MM.1S (cell line): ENCODE data around the gene NFYC.
"Not testable (repeated sequence)": the region's sequence is repeated elsewhere in the genome, so short reads cannot be mapped to it uniquely, and the experiment has no call there.

ENCODE experiments used
- DNase-seq: peaks from one replicate; pipeline ENCODE4 v3.0.0-alpha.2; 2015
- H2AFZ ChIP-seq: fragments of 300-600 bp; sonication (generic); 2 replicates; pipeline ENCODE4 v1.6.0; 2016; ENCODE audit warnings: antibody characterized with exemption, low read length
- H3F3A ChIP-seq: fragments of 300-600 bp; sonication (generic); 2 replicates; pipeline ENCODE4 v1.6.1; 2016; ENCODE audit warnings: mild to moderate bottlenecking, antibody characterized with exemption, low read length, moderate library complexity, mixed read lengths; ENCODE audit not compliant: insufficient read depth
- H3K27ac ChIP-seq: fragments of 300-600 bp; sonication (generic); 2 replicates; pipeline ENCODE4 v1.5.1; 2016; ENCODE audit warnings: mild to moderate bottlenecking, low read length
- H3K27me3 ChIP-seq: fragments of 300-600 bp; sonication (generic); replicated peaks from 2 replicates; pipeline ENCODE4 v1.6.0; 2016; ENCODE audit warnings: low read length; ENCODE audit not compliant: insufficient read depth
- H3K36me3 ChIP-seq: fragments of 300-600 bp; sonication (generic); replicated peaks from 2 replicates; pipeline ENCODE4 v1.6.1; 2016; ENCODE audit warnings: mild to moderate bottlenecking, low read length, mixed read lengths; ENCODE audit not compliant: insufficient read depth
- H3K4me1 ChIP-seq: fragments of 300-600 bp; sonication (generic); 2 replicates; pipeline ENCODE4 v1.6.1; 2016; ENCODE audit warnings: low read length, mixed read lengths
- H3K4me2 ChIP-seq: fragments of 300-600 bp; sonication (generic); 2 replicates; pipeline ENCODE4 v1.6.0; 2016; ENCODE audit warnings: low read depth, low read length
- H3K4me3 ChIP-seq: fragments of 300-600 bp; sonication (generic); 2 replicates; pipeline ENCODE4 v1.5.1; 2016; ENCODE audit warnings: low read length, mixed read lengths
- H3K79me2 ChIP-seq: fragments of 300-600 bp; sonication (generic); 2 replicates; pipeline ENCODE4 v1.6.1; 2016; ENCODE audit warnings: mixed run types, low read length, mixed read lengths
- H3K9ac ChIP-seq: fragments of 300-600 bp; sonication (generic); 2 replicates; pipeline ENCODE4 v1.6.1; 2016; ENCODE audit warnings: low read length, mixed read lengths
- H3K9me2 ChIP-seq: fragments of 300-600 bp; sonication (generic); replicated peaks from 2 replicates; pipeline ENCODE4 v1.6.1; 2016; ENCODE audit warnings: mild to moderate bottlenecking, low read length, mixed read lengths; ENCODE audit not compliant: insufficient read depth
- H3K9me3 ChIP-seq: fragments of 300-600 bp; sonication (generic); replicated peaks from 2 replicates; pipeline ENCODE4 v1.6.1; 2016; ENCODE audit warnings: mild to moderate bottlenecking, low read length, mixed read lengths; ENCODE audit not compliant: insufficient read depth
- H4K20me1 ChIP-seq: fragments of 300-600 bp; sonication (generic); 2 replicates; pipeline ENCODE4 v1.6.1; 2016; ENCODE audit warnings: mild to moderate bottlenecking, low read length, moderate library complexity, mixed read lengths; ENCODE audit not compliant: insufficient read depth
- EZH2 ChIP-seq: fragments of 300-600 bp; sonication (generic); optimal IDR thresholded peaks from 2 replicates; pipeline ENCODE3; 2017; ENCODE audit warnings: low read depth, mild to moderate bottlenecking, antibody characterized with exemption, low read length, mixed read lengths
- EZH2phosphoT487 ChIP-seq: fragments of 300-600 bp; sonication (generic); IDR thresholded peaks from 2 replicates; pipeline ENCODE4 v1.6.1; 2018; ENCODE audit warnings: antibody characterized with exemption, low read length
- TF ChIP-seq, protein P1 (sequence below): fragments of 300-600 bp; sonication (generic); IDR thresholded peaks from 2 replicates; pipeline ENCODE4 v1.5.1; 2016; ENCODE audit warnings: antibody characterized with exemption, low read length, mixed read lengths

The NFYC gene

DNA sequence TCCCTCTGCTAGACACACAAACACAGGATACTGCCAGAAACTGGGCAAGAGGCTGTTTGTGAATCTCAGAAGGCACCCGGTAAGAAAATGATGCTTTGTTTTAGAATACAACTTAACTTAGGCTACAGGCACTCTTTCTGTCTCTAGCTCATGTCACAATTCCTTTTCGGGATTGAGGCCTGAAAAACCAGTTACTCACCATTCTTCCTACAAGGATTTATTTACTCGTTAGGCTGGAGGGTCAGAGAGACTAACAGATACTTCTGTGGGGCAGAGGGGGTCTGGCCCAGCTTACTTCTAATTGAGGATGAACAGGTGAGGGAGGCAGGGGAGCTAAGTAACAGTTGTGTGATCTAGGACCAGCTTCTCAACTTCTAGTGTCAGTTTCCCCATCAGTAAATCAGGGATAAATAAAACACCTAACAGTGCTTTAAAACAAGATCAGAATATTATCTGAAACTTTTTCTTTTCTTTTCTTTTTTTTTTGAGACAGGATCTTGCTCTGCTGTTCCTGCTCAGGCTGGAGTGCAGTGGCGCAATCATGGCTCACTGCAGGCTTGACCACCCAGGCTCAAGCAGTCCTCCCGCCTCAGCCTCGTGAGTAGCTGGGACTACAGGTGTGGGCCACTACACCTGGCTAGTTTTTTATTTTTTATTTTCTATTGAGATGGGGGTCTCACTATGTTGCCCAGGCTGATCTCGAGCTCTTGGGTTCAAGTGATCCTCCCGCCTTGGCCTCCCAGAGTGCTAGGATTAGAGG is 31.9 kb downstream of the NFYC start:
- H3K4me2 ChIP-seq = no peak overlapping the region
- DNase-seq = no peak
- no peak for TF ChIP-seq EZH2phosphoT487
- TF ChIP-seq, protein P1, sequence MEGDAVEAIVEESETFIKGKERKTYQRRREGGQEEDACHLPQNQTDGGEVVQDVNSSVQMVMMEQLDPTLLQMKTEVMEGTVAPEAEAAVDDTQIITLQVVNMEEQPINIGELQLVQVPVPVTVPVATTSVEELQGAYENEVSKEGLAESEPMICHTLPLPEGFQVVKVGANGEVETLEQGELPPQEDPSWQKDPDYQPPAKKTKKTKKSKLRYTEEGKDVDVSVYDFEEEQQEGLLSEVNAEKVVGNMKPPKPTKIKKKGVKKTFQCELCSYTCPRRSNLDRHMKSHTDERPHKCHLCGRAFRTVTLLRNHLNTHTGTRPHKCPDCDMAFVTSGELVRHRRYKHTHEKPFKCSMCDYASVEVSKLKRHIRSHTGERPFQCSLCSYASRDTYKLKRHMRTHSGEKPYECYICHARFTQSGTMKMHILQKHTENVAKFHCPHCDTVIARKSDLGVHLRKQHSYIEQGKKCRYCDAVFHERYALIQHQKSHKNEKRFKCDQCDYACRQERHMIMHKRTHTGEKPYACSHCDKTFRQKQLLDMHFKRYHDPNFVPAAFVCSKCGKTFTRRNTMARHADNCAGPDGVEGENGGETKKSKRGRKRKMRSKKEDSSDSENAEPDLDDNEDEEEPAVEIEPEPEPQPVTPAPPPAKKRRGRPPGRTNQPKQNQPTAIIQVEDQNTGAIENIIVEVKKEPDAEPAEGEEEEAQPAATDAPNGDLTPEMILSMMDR = no peak
- no peak overlapping the region for H2AFZ ChIP-seq
- H3K9me2 ChIP-seq = no peaks in the 10 kb centered on the region
- no peaks in the 10 kb centered on the region for H3K9me3 ChIP-seq
- no peaks in the 10 kb centered on the region for H3K27me3 ChIP-seq
- no peak overlapping the region for H3K27ac ChIP-seq
- no peaks in the 10 kb centered on the region for H3F3A ChIP-seq
- no peaks in the 10 kb centered on the region; the same call in 1 of the 2 replicates for H4K20me1 ChIP-seq
- no peaks in the 10 kb centered on the region for H3K4me1 ChIP-seq
- H3K36me3 ChIP-seq = no peaks in the 10 kb centered on the region
- peaks cover 63% of the 10 kb centered on the region for H3K79me2 ChIP-seq
- no peak overlapping the region for H3K4me3 ChIP-seq
- H3K9ac ChIP-seq = no peak overlapping the region

DNA sequence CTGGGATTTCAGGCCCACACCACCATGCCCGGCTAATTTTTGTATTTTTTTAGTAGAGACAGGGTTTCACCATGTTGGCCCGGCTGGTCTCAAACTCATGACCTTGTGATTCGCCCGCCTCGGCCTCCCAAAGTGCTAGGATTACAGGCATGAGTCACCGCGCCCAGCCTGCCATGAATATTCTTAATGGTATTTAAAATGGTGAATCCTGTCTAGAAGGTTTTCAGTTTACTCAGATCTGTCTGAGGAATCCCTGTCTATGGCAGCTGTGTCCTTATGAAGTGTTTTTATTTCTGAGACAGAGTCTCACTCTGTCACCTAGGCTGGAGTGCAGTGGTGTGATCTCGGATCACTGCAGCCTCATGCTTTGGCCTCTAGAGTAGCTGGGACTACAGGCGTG is 36.2 kb downstream of the NFYC start:
- H3K4me1 ChIP-seq, H3K27me3 ChIP-seq, H3K9me3 ChIP-seq, H2AFZ ChIP-seq, H3K9ac ChIP-seq, DNase-seq, H3K4me3 ChIP-seq, H3K27ac ChIP-seq, H3K36me3 ChIP-seq, H3F3A ChIP-seq, H3K4me2 ChIP-seq, H3K9me2 ChIP-seq: not testable (repeated sequence)
- Histone ChIP-seq H4K20me1 (peaks cover 12% of the 10 kb centered on the region; the same call in 1 of the 2 replicates), H3K79me2 (peaks cover 63% of the 10 kb centered on the region)

DNA sequence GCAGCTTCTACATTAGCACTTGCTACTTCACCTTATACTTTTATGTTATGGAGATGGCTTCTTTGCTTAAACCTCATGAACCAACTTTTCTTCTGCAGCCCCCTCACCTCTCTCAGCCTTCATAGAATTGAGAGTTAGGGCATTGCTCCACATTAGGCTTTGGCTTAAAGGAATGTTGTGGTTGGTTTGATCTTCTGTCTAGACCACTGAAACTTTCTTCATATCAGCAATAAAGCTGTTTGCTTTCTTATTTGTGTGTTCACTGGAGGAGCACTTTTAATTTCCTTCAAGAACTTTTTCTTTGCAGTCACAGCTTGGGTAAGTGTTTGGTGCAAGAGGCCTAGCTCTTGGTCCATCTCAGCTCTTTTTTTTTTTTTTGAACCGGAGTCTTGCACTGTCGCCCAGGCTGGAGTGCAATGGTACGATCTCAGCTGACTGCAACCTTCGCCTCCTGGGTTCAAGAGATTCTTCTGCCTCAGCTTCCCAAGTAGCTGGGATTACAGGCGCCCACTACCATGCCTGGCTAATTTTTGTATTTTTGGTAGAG is 37.9 kb downstream of the NFYC start:
- peaks cover 68% of the 10 kb centered on the region for H3K79me2 ChIP-seq

DNA sequence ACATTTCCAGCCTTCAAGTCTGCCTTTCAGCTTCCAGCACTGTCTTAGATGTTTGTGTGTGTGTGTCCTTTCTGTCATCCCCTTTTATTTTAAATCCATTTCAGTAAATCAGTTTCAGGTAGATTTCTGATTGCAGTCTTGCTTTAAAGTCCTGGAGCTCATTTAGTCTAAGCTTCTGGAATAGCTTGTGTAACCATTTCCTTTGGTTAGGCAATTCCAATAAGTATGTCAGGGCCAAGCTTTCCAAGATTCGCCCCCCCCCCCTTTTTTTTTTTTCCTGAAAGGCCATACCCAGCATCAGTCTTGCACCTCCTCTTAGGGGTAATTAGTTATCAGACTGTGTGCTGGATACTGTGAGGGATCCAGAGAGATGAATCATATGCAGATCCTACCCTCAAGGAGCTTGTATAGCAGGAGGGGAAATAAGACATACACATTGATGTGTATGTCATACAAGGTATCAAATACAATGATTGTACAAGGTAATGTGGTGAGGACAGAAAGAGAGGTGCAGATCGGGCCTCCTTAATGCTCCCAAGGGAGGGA is 41.3 kb downstream of the NFYC start:
- Histone ChIP-seq H3K4me1 (no peaks in the 10 kb centered on the region), H3K36me3 (no peaks in the 10 kb centered on the region), H2AFZ (no peak overlapping the region), H3K27ac (no peak overlapping the region), H3K9ac (no peak overlapping the region), H3K4me2 (no peak overlapping the region), H3K4me3 (no peak overlapping the region), H3K79me2 (peaks cover 68% of the 10 kb centered on the region), H3F3A (peaks cover 7% of the 10 kb centered on the region), H4K20me1 (peaks cover 16% of the 10 kb centered on the region; the same call in 1 of the 2 replicates), H3K9me3 (no peaks in the 10 kb centered on the region), H3K9me2 (no peaks in the 10 kb centered on the region), H3K27me3 (no peaks in the 10 kb centered on the region)
- no peak for DNase-seq
- TF ChIP-seq EZH2phosphoT487 = no peak
- TF ChIP-seq EZH2 = no peak
- TF ChIP-seq, protein P1 = no peak

More for the DNA sequence above, 37.9 kb downstream of the NFYC start:
- H3K9me2 ChIP-seq, H3K9ac ChIP-seq, H3K4me2 ChIP-seq, H2AFZ ChIP-seq, H3K27me3 ChIP-seq, H3K36me3 ChIP-seq, H3K9me3 ChIP-seq, H3K27ac ChIP-seq, H3F3A ChIP-seq, H3K4me1 ChIP-seq, H3K4me3 ChIP-seq: not testable (repeated sequence)
- peaks cover 16% of the 10 kb centered on the region; the same call in 1 of the 2 replicates for H4K20me1 ChIP-seq
- DNase-seq = peak; percentile 28
